HG03521 (cell line): ENCODE results near the gene MYO5B.
A peak's percentile ranks its signal among the peaks of the same experiment; 100 is the strongest.
"Not testable (repeated sequence)": the region's sequence is repeated elsewhere in the genome, so short reads cannot be mapped to it uniquely, and the experiment has no call there.

Source experiments
- ATAC-seq: cut with Tn5 transposase; IDR thresholded peaks from one replicate; pipeline ENCODE4 v1.9.1; 2021; ENCODE audit warnings: mild to moderate bottlenecking, moderate library complexity; ENCODE audit not compliant: unreplicated experiment

The MYO5B gene

DNA sequence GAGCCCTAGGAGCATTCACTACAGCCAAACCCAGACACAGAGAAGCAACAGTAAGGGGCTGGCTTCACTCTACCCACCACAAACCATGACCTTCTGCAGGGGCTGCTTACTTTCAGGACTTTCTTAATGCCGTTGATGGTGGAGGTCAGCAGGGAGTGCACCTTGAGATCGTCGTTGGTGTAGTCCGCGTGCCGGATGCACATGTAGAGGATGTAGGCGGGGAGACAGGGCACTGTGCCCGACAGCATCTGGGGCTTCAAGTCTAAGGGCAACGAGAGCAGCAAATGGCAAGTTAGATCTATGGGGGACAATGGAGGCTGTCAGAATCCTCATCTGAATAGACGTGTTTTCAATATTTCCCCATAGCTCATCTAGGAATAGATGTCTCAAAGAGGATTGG, 351.8 kb downstream of the MYO5B start:
- no peak for ATAC-seq

- no peak for ATAC-seq
Measured at GRCh38 chr18:49842656-49843055, 352.3 kb downstream of the MYO5B start.

DNA sequence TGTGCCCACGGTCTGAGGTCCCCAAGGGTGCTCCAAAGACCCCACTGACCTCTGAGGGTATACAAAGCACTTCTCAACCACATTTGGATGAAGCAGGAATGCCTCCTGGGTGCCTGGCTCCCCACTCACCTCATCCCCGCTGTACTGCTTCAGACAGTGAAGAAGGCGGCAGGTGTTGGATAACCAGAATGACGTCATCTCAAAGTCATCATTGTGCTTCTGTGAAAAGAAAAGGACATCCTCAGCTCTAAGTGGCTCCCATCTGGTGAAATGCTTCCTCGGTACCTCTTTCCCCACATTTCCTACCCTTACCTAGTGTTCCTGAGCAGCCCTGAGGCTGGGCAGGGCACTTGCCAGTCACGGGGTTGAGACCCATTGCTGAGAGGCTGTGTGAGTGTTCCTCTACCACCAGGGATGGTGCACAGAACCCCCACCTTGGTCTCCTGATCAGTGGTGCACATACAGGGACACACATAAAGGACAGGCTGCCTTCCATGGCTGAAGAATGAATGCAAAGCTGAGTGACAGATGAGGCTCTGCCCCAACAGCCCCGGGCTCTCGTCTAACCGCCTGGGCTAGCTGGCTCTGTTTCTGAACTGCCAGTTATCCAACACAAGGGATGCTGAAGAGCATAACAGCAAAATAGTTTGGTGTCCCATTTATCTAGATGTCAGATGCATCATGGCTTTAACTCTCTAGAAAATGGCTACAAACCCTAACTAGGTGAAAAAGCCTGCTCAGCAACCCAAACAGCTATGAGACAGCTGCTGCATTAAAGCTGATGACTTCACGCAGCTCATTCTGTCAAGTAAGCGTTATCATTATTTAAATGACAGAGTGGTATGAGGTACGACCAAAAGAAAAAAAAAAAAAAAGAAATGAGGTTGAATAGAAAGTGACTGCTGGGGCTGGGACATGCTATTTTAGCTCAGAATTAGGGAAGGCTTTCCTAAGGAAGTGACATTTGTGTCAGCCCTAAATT, 353.4 kb downstream of the MYO5B start:
- no peak for ATAC-seq

DNA sequence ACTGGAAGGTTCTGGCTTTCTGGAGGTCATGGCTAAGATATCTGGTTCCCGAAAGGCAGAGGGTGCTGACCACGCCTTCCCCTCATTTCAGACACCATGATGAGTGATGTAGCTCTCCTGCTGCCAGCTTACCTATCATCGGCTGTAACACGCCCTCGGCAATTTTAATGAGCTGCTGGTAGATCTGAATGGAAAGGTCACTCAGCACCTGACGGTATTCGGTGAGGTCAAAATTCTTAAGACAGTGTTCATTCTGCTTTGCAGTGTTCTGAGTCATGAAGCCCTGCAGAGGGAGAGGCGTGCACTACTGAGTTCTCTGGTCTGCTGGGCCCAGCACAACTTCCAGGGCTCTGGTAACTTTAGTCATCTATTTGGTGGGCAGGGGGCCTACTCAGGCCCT, 355.9 kb downstream of the MYO5B start:
- ATAC-seq: no peak

DNA sequence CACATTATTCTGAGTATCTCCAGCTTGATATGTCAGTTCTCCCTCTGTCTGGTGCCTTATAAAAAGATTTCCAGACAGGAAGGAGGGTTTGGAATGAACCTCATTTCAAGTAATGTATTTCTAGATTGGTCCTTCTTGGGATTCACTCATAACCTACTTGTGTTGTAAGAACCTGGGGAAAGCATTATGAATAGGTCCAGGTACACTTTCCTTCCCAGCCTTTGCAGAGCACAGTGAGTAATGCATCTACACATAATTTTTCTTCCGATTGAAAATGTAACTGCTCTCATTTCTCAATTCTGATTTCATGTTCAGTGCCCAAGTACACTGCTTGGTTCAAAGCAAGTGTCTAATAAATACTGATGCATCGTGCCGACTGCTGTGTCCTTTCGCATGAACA, 356.6 kb downstream of the MYO5B start:
- no peak for ATAC-seq

GRCh38 chr18:49837889-49838288, 357.1 kb downstream of the MYO5B start:
- ATAC-seq: no peak

GRCh38 chr18:49837316-49837835, 357.6 kb downstream of the MYO5B start:
- not testable (repeated sequence) for ATAC-seq

GRCh38 chr18:49835405-49835804, 359.5 kb downstream of the MYO5B start:
- no peak for ATAC-seq

DNA sequence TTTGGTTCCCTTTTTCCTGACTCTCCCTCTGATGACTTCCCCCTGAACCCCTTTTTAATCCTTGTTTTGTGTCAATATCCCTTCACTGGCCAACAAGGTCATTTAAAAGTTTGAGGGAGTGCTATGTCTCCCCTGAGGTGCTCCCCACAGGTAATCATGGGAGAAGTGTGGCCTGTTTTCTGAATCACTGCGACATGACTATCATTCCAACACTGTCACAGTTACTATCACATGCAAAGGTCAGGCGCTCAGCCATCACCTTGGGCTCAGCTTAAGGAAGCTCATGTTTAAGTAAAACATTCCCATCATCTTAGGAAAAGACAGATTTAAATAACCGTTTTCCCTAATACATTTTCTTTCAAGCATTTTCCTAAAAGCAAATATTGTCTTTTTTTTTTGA, 360.7 kb downstream of the MYO5B start:
- ATAC-seq: no peak

- ATAC-seq: no peak
Measured at GRCh38 chr18:49833814-49834213, 361.1 kb downstream of the MYO5B start.

DNA sequence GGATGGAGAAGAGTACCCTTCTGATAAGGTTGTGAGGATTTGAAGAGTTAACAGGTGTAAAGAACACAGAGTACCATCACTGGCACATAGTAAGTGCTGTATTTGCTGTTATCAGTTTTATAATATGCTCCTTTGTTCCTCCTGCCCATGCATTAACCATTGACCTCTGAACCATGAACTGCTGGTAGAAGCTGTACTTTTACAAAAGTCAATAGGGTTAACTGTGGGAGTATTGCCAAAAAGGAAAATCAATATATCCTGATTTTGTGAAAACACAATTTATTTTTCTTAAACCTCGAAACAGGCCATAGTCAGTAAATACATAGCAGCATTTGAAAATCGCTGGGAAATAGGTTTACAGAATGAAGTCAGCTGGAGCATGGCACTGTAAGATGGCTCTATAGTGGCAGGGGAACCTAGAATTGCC, 362.7 kb downstream of the MYO5B start:
- no peak for ATAC-seq

DNA sequence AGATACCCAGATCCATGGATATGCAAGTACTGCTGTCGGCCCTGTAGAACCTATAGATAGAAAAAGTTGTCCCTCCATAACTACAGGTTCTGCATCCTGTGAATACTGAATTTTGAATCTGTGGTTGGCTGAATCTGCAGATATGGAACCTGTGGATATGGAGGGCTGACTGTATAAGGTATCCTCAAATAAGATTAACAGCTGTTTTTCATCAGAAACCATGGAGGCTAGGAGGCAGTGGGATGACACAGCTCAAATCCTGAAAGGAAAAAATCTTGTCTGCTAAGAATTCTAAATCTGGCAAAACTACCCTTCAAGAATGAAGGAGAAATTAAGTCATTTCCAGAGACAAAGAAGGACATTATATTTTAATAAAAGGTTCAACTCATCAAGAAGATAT, 367.0 kb downstream of the MYO5B start:
- no peak for ATAC-seq

DNA sequence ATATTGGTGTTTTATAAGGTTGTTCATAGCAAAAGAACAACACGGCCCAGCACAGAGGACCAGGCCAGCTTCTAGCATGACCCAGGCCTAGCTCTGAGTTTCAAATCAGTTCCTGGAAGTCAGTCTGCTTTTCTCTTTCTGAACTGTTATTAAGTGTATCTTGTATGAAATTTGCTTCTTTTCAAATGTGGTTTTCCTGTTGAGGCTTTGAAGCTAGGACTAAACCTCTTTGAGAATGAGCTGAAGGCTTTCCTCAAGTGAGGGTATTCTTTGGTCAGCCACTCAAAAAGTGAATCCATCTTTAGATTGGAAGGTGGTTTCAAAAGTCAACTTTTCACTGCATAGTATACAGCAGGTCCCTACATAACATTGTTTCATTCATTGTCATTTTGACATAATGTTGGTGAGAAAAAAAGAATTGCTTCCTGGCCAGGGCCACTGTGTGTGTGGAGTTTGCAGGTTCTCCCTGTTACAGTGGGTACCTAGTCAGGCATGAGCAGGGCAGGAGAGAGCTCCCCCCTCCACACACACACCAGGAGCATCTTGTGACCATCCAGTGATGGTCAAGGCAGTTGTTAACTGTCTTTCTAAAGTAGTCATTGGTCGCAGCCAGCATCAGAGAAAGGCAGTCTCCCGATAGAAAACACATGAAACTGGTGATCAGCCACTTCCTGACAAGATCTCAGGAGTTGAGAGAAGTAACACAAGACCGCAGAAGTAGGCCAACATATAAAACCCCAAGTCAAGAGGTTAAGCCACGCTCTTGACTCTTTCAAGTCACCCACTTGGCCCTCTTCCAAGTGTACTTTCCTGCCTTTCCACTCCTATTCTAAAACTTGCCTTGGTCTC, 374.9 kb downstream of the MYO5B start:
- ATAC-seq: peak; percentile 48

DNA sequence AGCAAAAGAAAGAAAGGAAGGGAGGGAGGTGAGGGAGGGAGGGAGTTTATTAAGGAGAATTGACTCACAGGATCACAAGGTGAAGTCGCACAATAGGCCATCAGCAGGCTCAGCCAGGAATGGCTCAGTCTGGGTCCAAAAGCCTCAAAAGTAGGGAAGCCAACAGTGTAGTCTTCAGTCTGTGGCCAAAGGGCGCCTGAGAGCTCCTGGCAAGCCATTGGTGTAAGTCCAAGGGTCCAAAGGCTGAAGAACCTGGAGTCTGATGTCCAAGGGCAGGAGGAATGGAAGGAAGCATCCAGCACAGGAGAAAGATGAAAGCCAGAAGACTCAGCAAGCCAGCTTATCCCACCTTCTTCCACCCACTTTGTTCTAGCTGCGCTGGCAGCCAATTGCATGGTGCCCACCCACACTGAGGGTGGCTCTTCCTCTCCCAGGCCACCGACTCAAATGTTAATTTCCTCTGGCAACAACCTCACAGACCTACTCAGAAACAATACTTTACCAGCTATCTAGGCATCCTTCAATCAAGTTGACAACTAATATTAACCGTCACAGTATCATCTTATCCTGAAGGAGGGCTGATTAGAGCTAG, 375.8 kb downstream of the MYO5B start:
- no peak for ATAC-seq

DNA sequence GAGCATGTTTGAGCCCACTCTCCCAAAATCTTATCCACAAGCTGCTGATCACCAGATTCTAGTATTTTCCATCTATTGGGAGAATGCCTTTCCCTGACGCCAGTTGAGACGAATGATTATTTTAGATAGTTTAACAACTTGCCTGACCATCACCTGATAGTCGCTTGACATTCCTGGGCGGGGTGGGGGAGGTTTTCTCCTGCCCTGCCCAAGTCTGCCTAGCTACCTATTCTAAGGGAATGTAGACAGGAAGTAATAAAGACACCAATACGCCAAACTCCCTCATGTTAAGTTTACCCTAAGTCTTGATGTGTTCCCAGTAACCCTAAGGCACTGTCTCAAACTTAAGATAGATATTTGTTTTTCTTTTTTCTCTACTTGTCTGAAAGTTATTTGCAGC, 377.0 kb downstream of the MYO5B start:
- ATAC-seq: no peak

GRCh38 chr18:49815927-49816326, 379.0 kb downstream of the MYO5B start:
- no peak for ATAC-seq

DNA sequence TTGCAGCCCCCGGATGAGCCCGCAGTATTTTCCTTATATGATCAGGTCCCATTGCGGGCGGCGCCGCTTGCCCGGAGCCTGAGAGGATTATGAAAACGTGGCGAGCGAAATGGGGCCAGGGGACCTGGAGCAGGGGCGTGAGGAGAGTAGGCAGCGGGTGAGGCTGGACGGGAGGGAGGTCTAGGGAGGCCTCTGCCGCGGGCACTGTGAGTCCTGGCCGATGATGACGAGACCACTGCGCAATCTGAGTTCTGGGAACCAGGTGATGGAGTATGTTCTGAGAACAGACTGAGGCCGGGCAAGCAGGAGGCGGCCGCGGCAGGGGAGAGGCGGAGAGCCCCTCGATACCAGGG, 380.8 kb downstream of the MYO5B start:
- peak; percentile 11 for ATAC-seq

DNA sequence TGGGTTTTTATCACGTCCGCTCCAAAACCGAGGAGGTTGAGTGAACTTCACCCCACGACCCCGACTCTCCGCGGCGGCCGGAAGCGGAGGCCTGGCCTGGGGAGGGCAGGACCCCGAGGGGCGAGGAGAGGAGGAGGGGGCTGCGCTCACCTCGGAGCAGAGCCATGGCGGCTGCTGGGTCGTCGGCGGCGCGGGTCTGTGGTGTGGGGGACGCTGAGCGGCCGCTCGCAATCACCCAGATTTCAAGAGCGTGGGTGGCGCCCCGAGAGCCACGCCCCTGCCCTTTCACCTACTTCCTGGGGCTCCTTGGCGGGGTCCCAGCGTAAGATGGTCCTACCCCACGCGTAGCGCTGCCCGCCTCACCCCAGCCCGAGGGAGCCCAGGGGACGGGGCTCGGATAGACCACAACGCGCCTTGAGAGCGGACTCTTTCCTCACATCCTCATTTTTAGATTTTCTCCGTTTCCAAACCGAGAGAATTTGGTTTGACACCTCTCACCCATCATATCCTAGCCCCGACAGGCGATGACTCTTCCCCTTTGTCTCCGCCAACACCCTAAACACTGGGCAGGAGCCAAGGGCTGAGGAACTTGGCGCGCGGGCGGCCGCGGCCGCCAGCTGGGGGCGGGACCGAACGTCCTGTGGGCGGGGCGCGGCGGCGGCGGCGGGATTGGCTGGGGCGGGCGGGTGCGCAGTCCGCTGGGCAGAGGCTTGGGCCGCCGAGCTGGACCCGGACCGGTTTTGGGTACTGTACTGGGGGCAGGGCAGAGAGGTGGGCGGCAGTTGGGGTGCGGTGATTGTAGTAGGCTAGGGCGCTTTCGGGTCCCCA, 381.4 kb downstream of the MYO5B start, which contains the start of gene ACAA2:
Gene ACAA2, minus strand, starts transcription at position 215 of the 828 bp plus-strand sequence. Its CDS starts 49 bp downstream, at position 166.
- peak; percentile 81 for ATAC-seq

GRCh38 chr18:49813069-49813318, 382.0 kb downstream of the MYO5B start:
- peak; percentile 27 for ATAC-seq

- ATAC-seq: no peak
Measured at GRCh38 chr18:49812286-49813068, 382.5 kb downstream of the MYO5B start.
